ENCODE data around the gene CIZ1. TPM values are rescaled to one million over a fixed set of nuclear protein-coding genes. Genes with fewer than 3 reads are reported as not detected.
A peak's percentile ranks its signal among the peaks of the same experiment; 100 is the strongest.
"Not testable (repeated sequence)": the region's sequence is repeated elsewhere in the genome, so short reads cannot be mapped to it uniquely, and the experiment has no call there.

The CIZ1 gene
- total and polyA plus RNA-seq, 2 of the 13 experiments (the other 11 are each of a cell fraction or from before 2014, with no cell fraction given): 30.6 to 50.3 TPM

GRCh38 chr9:128132139-128132538 is 59.2 kb downstream of the CIZ1 start (continued):
- TF ChIP-seq ZNF503 (CRISPR knock-in tag; IDR thresholded peaks at IDR 0.05) (0 out of 2 replicates have a peak, but pooled peaks have one; percentile 17), HDAC2 (CRISPR knock-in tag; IDR thresholded peaks at IDR 0.05) (peak; percentile 52), SOX6 (CRISPR knock-in tag; IDR thresholded peaks at IDR 0.05) (peak; percentile 47; the same call in 1 of the 2 replicates), GATAD1 (CRISPR knock-in tag; IDR thresholded peaks at IDR 0.05) (peak; percentile 31; the same call in 1 of the 2 replicates), HOMEZ (CRISPR knock-in tag; IDR thresholded peaks at IDR 0.05; ENCODE audit: low read depth) (peak; percentile 12; the same call in 1 of the 2 replicates), BHLHE40 (IDR thresholded peaks at IDR 0.05; ENCODE audit: low read length) (peak; percentile 58; the same call in 1 of the 2 replicates), IKZF5 (CRISPR knock-in tag; IDR thresholded peaks at IDR 0.05) (peak; percentile 71), ZSCAN31 (CRISPR knock-in tag; IDR thresholded peaks at IDR 0.05; ENCODE audit: low read depth) (0 out of 2 replicates have a peak, but pooled peaks have one; percentile 32), PAXIP1 (CRISPR knock-in tag; conservative IDR thresholded peaks at IDR 0.05) (peak; percentile 71), ZNF687 (CRISPR knock-in tag; IDR thresholded peaks at IDR 0.05) (peak; percentile 57; the same call in 1 of the 2 replicates), PITX1 (CRISPR knock-in tag; IDR thresholded peaks at IDR 0.05) (peak; percentile 37), GATAD2A (CRISPR knock-in tag; IDR thresholded peaks at IDR 0.05) (0 out of 2 replicates have a peak, but pooled peaks have one; percentile 48), ETV5 (CRISPR knock-in tag; IDR thresholded peaks at IDR 0.05; ENCODE audit: borderline replicate concordance) (0 out of 2 replicates have a peak, but pooled peaks have one; percentile 38), FOSL2 (CRISPR knock-in tag; IDR thresholded peaks at IDR 0.05) (peak; percentile 33; the same call in 1 of the 2 replicates)
- not testable (repeated sequence) for TF ChIP-seq SOX6 (IDR thresholded peaks at IDR 0.05)

Measured in HepG2 (cell line).